HepG2 (cell line): ENCODE data around the gene TMEM233. TPM values are rescaled to one million over a fixed set of nuclear protein-coding genes. Genes with fewer than 3 reads are reported as not detected.

Source experiments
- E2F1 ChIP-seq: sonication (generic); formaldehyde crosslinking; IDR thresholded peaks from 2 replicates; pipeline ENCODE4 v1.5.0; 2020; ENCODE audit warnings: missing genetic modification reagents
- ELF3 ChIP-seq: IDR thresholded peaks from 2 replicates; pipeline ENCODE4 v1.6.1; 2016; ENCODE audit warnings: missing genetic modification reagents, missing compliant biosample characterization
- GMEB1 ChIP-seq: sonication (generic); formaldehyde crosslinking; IDR thresholded peaks from 2 replicates; pipeline ENCODE4 v1.5.1; 2020; ENCODE audit warnings: missing genetic modification reagents, mild to moderate bottlenecking, borderline replicate concordance
- HNF4A ChIP-seq: sonication (generic); formaldehyde crosslinking; IDR thresholded peaks from 2 replicates; pipeline ENCODE4 v1.4.0; 2020; ENCODE audit warnings: missing genetic modification reagents
- KDM4B ChIP-seq: sonication (generic); formaldehyde crosslinking; IDR thresholded peaks from 2 replicates; pipeline ENCODE4 v1.4.0; 2020; ENCODE audit warnings: missing genetic modification reagents
- NAIF1 ChIP-seq: sonication (generic); formaldehyde crosslinking; IDR thresholded peaks from 2 replicates; pipeline ENCODE4 v1.5.0; 2020; ENCODE audit warnings: mild to moderate bottlenecking, missing genetic modification reagents, borderline replicate concordance
- NFAT5 ChIP-seq: sonication (generic); formaldehyde crosslinking; IDR thresholded peaks from 2 replicates; pipeline ENCODE4 v1.4.0; 2020; ENCODE audit warnings: missing genetic modification reagents
- NFE2 ChIP-seq: sonication (generic); formaldehyde crosslinking; IDR thresholded peaks from 2 replicates; pipeline ENCODE4 v1.4.0; 2020; ENCODE audit warnings: missing genetic modification reagents
- PATZ1 ChIP-seq: sonication (generic); formaldehyde crosslinking; IDR thresholded peaks from 2 replicates; pipeline ENCODE4 v1.4.0; 2020; ENCODE audit warnings: missing genetic modification reagents
- RFX5 ChIP-seq: IDR thresholded peaks from 2 replicates; pipeline ENCODE4 v1.6.1; 2011; ENCODE audit warnings: low read depth, low read length, improper control_type of control experiment
- SMARCC2 ChIP-seq: fragments of 450-650 bp; IDR thresholded peaks from 2 replicates; pipeline ENCODE4 v1.6.1; 2017; ENCODE audit warnings: antibody characterized with exemption, mild to moderate bottlenecking
- SRSF1 ChIP-seq: fragments of 200-400 bp; formaldehyde crosslinking; optimal IDR thresholded peaks from 2 replicates; pipeline ENCODE3; 2017; ENCODE audit warnings: mild to moderate bottlenecking, low read depth, low read length, moderate library complexity
- TBX3 ChIP-seq: fragments of 450-650 bp; IDR thresholded peaks from 2 replicates; pipeline ENCODE4 v1.6.1; 2017; ENCODE audit warnings: antibody characterized with exemption, mild to moderate bottlenecking, inconsistent platforms, borderline replicate concordance
- TP53 ChIP-seq: sonication (generic); formaldehyde crosslinking; conservative IDR thresholded peaks from 2 replicates; pipeline ENCODE4 v1.4.0; 2020; ENCODE audit warnings: missing genetic modification reagents
- ZFP1 ChIP-seq: IDR thresholded peaks from 2 replicates; pipeline ENCODE4 v1.6.1; 2016
- ZFP37 ChIP-seq: sonication (generic); formaldehyde crosslinking; IDR thresholded peaks from 2 replicates; pipeline ENCODE4 v1.4.0; 2020; ENCODE audit warnings: missing genetic modification reagents, borderline replicate concordance
- ZNF460 ChIP-seq: sonication (generic); formaldehyde crosslinking; IDR thresholded peaks from 2 replicates; pipeline ENCODE4 v1.5.1; 2020; ENCODE audit warnings: missing genetic modification reagents, mild to moderate bottlenecking, borderline replicate concordance
- ZNF629 ChIP-seq: sonication (generic); formaldehyde crosslinking; conservative IDR thresholded peaks from 2 replicates; pipeline ENCODE4 v1.5.0; 2020; ENCODE audit warnings: missing genetic modification reagents
- polyA plus RNA-seq, 8 experiments: library from polyadenylated mRNA; depleted of rRNA in 3 of 8; stranded (reverse) in 7 of 8; unstranded in 1 of 8; fragments of >200 nt; fragmentation: Illumina TruSeq in 4 of 8; extraction: Trizol in 4 of 8; gene quantifications; 2 replicates each; pipeline versions ENCODE4 v1.2.1 to v1.2.3, GENCODE V29; 2011 to 2016; ENCODE audit warnings: low read depth in 4 of 8, missing spikeins in 1 of 8, mixed read lengths in 1 of 8; ENCODE audit not compliant: insufficient read depth in 1 of 8
- total RNA-seq, 5 experiments: library from RNA; depleted of rRNA; stranded (reverse); fragments of >200 nt; fragmentation: Illumina TruSeq; extraction: Trizol; gene quantifications; 2 replicates each; pipeline ENCODE4 v1.2.3, GENCODE V29; 2016; ENCODE audit warnings: low read depth in 1 of 5

TMEM233 gene
- total and polyA plus RNA-seq, 2 of the 13 experiments (the other 11 are each of a cell fraction or from before 2014, with no cell fraction given): 0.03 TPM; not detected in 1

GRCh38 chr12:119669744-119670472 lies 76.3 kb downstream of the TMEM233 start (continued):
- TF ChIP-seq NFAT5 (CRISPR knock-in tag) (no peak), NAIF1 (CRISPR knock-in tag) (no peak), TBX3 (peak; percentile 83), ZNF460 (CRISPR knock-in tag) (no peak), HNF4A (peak; percentile 61), GMEB1 (no peak), KDM4B (CRISPR knock-in tag) (no peak), PATZ1 (CRISPR knock-in tag) (0 out of 2 replicates have a peak, but pooled peaks have one; percentile 12), SMARCC2 (no peak), ZFP37 (CRISPR knock-in tag) (no peak), TP53 (no peak), SRSF1 (no peak), ZNF629 (CRISPR knock-in tag) (no peak), ELF3 (CRISPR knock-in tag) (peak; percentile 19; the same call in 1 of the 2 replicates), NFE2 (CRISPR knock-in tag) (no peak), E2F1 (CRISPR knock-in tag) (no peak), RFX5 (no peak), ZFP1 (0 out of 2 replicates have a peak, but pooled peaks have one; percentile 43)
